ENCODE measurements around the gene SDF2L1. TPM values are rescaled to one million over a fixed set of nuclear protein-coding genes. Genes with fewer than 3 reads are reported as not detected.

The SDF2L1 gene
- total and polyA plus RNA-seq, 2 of the 13 experiments (the other 11 are each of a cell fraction or from before 2014, with no cell fraction given) = 18.0 to 57.4 TPM

DNA sequence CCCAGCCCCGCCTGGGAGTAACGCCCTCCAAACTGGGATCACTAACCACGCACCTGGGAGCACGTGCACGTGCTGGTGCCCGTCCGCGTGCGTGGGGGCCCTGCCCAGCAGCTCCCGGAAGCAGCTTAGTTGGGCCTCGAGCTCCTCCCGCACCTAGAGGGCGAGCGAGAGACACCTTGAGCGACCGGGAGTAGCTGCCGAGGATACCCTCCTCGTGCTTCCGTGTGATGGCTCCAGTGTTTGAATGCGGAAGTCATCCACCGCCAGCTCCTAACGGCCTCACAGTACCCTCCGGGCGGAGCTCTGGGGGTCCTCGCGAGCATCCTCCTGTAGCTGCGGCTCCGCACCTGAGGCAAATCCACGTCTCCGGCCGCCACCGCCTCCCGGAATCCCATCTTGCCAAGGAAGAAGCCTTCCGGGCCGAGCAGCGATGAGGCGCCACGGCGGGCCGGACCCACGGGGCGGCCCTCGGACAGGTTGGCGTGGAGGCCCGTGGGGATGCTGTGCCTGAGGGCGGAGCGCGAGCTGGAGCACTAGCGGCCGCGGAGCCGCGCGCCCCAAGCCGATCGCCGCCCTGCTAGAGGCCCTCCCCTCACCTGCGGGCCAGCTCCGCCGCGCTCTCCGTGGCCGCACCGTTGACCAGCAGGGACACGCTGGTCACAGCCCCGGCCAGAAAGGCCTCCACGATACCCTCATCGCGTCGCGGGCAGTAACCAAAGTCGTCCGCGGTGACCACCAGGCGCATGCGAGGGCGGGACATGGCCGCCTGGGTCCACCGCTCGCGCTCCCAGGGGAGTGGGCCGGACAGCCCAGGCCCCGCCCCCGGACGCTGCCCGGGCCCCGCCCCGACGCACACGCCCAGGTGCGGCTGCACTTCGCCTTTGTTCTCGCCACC is 12.6 kb upstream of the SDF2L1 start, which contains the start of gene YDJC (continued):
- TF ChIP-seq ZNF350 (CRISPR knock-in tag; IDR thresholded peaks at IDR 0.05; ENCODE audit: borderline replicate concordance, low read depth) = peak; percentile 88
- TF ChIP-seq ISX (CRISPR knock-in tag; conservative IDR thresholded peaks at IDR 0.05) = peak; percentile 87
- peak; percentile 55; the same call in 1 of the 2 replicates for TF ChIP-seq POGZ (CRISPR knock-in tag; IDR thresholded peaks at IDR 0.05)
- TF ChIP-seq, protein P1, sequence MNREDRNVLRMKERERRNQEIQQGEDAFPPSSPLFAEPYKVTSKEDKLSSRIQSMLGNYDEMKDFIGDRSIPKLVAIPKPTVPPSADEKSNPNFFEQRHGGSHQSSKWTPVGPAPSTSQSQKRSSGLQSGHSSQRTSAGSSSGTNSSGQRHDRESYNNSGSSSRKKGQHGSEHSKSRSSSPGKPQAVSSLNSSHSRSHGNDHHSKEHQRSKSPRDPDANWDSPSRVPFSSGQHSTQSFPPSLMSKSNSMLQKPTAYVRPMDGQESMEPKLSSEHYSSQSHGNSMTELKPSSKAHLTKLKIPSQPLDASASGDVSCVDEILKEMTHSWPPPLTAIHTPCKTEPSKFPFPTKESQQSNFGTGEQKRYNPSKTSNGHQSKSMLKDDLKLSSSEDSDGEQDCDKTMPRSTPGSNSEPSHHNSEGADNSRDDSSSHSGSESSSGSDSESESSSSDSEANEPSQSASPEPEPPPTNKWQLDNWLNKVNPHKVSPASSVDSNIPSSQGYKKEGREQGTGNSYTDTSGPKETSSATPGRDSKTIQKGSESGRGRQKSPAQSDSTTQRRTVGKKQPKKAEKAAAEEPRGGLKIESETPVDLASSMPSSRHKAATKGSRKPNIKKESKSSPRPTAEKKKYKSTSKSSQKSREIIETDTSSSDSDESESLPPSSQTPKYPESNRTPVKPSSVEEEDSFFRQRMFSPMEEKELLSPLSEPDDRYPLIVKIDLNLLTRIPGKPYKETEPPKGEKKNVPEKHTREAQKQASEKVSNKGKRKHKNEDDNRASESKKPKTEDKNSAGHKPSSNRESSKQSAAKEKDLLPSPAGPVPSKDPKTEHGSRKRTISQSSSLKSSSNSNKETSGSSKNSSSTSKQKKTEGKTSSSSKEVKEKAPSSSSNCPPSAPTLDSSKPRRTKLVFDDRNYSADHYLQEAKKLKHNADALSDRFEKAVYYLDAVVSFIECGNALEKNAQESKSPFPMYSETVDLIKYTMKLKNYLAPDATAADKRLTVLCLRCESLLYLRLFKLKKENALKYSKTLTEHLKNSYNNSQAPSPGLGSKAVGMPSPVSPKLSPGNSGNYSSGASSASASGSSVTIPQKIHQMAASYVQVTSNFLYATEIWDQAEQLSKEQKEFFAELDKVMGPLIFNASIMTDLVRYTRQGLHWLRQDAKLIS (CRISPR knock-in tag; IDR thresholded peaks at IDR 0.05) = no peak
- no peak for TF ChIP-seq KDM6A (CRISPR knock-in tag; IDR thresholded peaks at IDR 0.05; ENCODE audit: low read depth)
- TF ChIP-seq NR3C1 (CRISPR knock-in tag; IDR thresholded peaks at IDR 0.05) = no peak
- TF ChIP-seq ZNF572 (CRISPR knock-in tag; IDR thresholded peaks at IDR 0.05) = no peak
- peak; percentile 76 for TF ChIP-seq ZNF160 (CRISPR knock-in tag; IDR thresholded peaks at IDR 0.05)
- TF ChIP-seq, protein P2, sequence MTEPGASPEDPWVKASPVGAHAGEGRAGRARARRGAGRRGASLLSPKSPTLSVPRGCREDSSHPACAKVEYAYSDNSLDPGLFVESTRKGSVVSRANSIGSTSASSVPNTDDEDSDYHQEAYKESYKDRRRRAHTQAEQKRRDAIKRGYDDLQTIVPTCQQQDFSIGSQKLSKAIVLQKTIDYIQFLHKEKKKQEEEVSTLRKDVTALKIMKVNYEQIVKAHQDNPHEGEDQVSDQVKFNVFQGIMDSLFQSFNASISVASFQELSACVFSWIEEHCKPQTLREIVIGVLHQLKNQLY (CRISPR knock-in tag; IDR thresholded peaks at IDR 0.05) = peak; percentile 79
- TF ChIP-seq ZNF180 (CRISPR knock-in tag; IDR thresholded peaks at IDR 0.05; ENCODE audit: borderline replicate concordance, low read depth) = 0 out of 2 replicates have a peak, but pooled peaks have one; percentile 53
- TF ChIP-seq ZNF460 (CRISPR knock-in tag; IDR thresholded peaks at IDR 0.05; ENCODE audit: borderline replicate concordance) = no peak
- no peak for TF ChIP-seq JUND (CRISPR knock-in tag; IDR thresholded peaks at IDR 0.05)
- peak; percentile 87 for TF ChIP-seq TFE3 (CRISPR knock-in tag; IDR thresholded peaks at IDR 0.05)
- TF ChIP-seq TBX2 (CRISPR knock-in tag; IDR thresholded peaks at IDR 0.05; ENCODE audit: borderline replicate concordance) = peak; percentile 85
- no peak for TF ChIP-seq ZNF652 (CRISPR knock-in tag; IDR thresholded peaks at IDR 0.05; ENCODE audit: borderline replicate concordance, low read depth)
- TF ChIP-seq JUN (CRISPR knock-in tag; IDR thresholded peaks at IDR 0.05) = peak; percentile 58
- no peak for TF ChIP-seq SNRNP70 (IDR thresholded peaks at IDR 0.05; ENCODE audit: low read depth, low read length)
- TF ChIP-seq NCOA5 (CRISPR knock-in tag; IDR thresholded peaks at IDR 0.05) = no peak
- TF ChIP-seq PAX8 (CRISPR knock-in tag; IDR thresholded peaks at IDR 0.05; ENCODE audit: borderline replicate concordance) = 0 out of 2 replicates have a peak, but pooled peaks have one; percentile 92
- no peak for TF ChIP-seq GPN1 (CRISPR knock-in tag; IDR thresholded peaks at IDR 0.05; ENCODE audit: borderline replicate concordance)
- TF ChIP-seq ZNF264 (CRISPR knock-in tag; IDR thresholded peaks at IDR 0.05) = peak; percentile 88; the same call in 1 of the 2 replicates
- TF ChIP-seq POGK (CRISPR knock-in tag; conservative IDR thresholded peaks at IDR 0.05) = peak; percentile 85
- TF ChIP-seq HOXD1 (CRISPR knock-in tag; IDR thresholded peaks at IDR 0.05) = peak; percentile 84; the same call in 1 of the 2 replicates
